Esophagus squamous epithelium (tissue), 5 donors: Measurements from ENCODE around the gene FURIN. TPM values are rescaled to one million over a fixed set of nuclear protein-coding genes. Genes with fewer than 3 reads are reported as not detected.
A peak's percentile ranks its signal among the peaks of the same experiment; 100 is the strongest.

Source experiments
- DNase-seq: peaks from one replicate; lab custom pipeline; 2025; lab: John Stamatoyannopoulos, UW
- H3K27ac ChIP-seq, 4 donors: fragments of 200-600 bp; sonication (generic); one replicate each; pipeline ENCODE4 v1.5.1; 2016 to 2019; ENCODE audit warnings: mild to moderate bottlenecking in 1 of 4
- H3K27me3 ChIP-seq, 4 donors: fragments of 200-600 bp; sonication (generic); 1 replicate in 3 of 4; 2 replicates in 1 of 4; pipeline versions ENCODE4 v1.5.1 to v1.6.0; 2017 to 2021; ENCODE audit warnings: antibody characterized with exemption in 1 of 4
- H3K36me3 ChIP-seq, 3 donors: fragments of 200-600 bp; sonication (generic); one replicate each; pipeline ENCODE4 v1.5.1; 2016 to 2019
- H3K4me1 ChIP-seq, 3 donors: fragments of 200-600 bp; sonication (generic); one replicate each; pipeline ENCODE4 v1.5.1; 2017 to 2019
- H3K4me3 ChIP-seq, 4 donors: fragments of 200-600 bp; sonication (generic); 1 replicate in 3 of 4; 2 replicates in 1 of 4; pipeline ENCODE4 v1.5.1; 2016 to 2019; ENCODE audit warnings: mild to moderate bottlenecking in 2 of 4, moderate library complexity in 1 of 4
- H3K9me3 ChIP-seq, 3 donors: fragments of 200-600 bp; sonication (generic); one replicate each; pipeline ENCODE4 v1.5.1; 2016 to 2019
- POLR2A ChIP-seq, 4 donors: fragments of 450-650 bp; IDR thresholded peaks; one replicate each; pipeline ENCODE4 v1.6.1; 2017; ENCODE audit warnings: antibody characterized with exemption in 4 of 4, mild to moderate bottlenecking in 4 of 4, moderate library complexity in 3 of 4
- WGBS, 2 donors: methylation state at CpG; one replicate each; pipeline ENCODE4 v1.1.5; 2018; 5-methylcytosine and 5-hydroxymethylcytosine counted together
- intact Hi-C: fragments of 100-400 bp; cut with DNase I; formaldehyde crosslinking; loops from one replicate; pipeline ENCODE4 v1.15.0; 2022
- total RNA-seq, 4 donors: library from RNA; depleted of rRNA; stranded (reverse); fragments of >200 nt; gene quantifications; one replicate each; pipeline ENCODE4 v1.1.0, GENCODE V29; 2016
- TF ChIP-seq, protein P1 (sequence below), 6 experiments: fragments of 450-650 bp in 4 of 6; fragments of 200-600 bp in 2 of 6; sonication (generic) in 2 of 6; IDR thresholded peaks; one replicate each; pipeline ENCODE4 v1.5.1; 2016 to 2019; ENCODE audit warnings: antibody characterized with exemption in 6 of 6, mild to moderate bottlenecking in 4 of 6, moderate library complexity in 4 of 6
- donor health status: DM: yes; HTN: yes; CAD: no.

The FURIN gene
- total RNA-seq, 4 donors from 2014 or later, result 27.7 to 43.3 (median 38.5) TPM

GRCh38 chr15:90929246-90930019 is 61.0 kb downstream of the FURIN start:
- no peaks in the 10 kb centered on the region for H3K9me3 ChIP-seq
- no peak for TF ChIP-seq POLR2A (IDR thresholded peaks at IDR 0.05)
- TF ChIP-seq, protein P1, sequence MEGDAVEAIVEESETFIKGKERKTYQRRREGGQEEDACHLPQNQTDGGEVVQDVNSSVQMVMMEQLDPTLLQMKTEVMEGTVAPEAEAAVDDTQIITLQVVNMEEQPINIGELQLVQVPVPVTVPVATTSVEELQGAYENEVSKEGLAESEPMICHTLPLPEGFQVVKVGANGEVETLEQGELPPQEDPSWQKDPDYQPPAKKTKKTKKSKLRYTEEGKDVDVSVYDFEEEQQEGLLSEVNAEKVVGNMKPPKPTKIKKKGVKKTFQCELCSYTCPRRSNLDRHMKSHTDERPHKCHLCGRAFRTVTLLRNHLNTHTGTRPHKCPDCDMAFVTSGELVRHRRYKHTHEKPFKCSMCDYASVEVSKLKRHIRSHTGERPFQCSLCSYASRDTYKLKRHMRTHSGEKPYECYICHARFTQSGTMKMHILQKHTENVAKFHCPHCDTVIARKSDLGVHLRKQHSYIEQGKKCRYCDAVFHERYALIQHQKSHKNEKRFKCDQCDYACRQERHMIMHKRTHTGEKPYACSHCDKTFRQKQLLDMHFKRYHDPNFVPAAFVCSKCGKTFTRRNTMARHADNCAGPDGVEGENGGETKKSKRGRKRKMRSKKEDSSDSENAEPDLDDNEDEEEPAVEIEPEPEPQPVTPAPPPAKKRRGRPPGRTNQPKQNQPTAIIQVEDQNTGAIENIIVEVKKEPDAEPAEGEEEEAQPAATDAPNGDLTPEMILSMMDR (IDR thresholded peaks at IDR 0.05), result no peak
- peak overlapping the region; percentile 54 to 86 (median 65) for H3K4me3 ChIP-seq
- intact Hi-C loops, result no loop called here
- H3K27ac ChIP-seq, result peak overlapping the region; percentile 88 to 98 (median 95)
- 43 to 52% methylated on average over 21 of the region's 21 CpGs for WGBS, 2 donors
- H3K27me3 ChIP-seq, result no peaks in the 10 kb centered on the region
- no peaks in the 10 kb centered on the region for H3K36me3 ChIP-seq
- H3K4me1 ChIP-seq, result peaks cover 18 to 50% (median 25%) of the 10 kb centered on the region in 3 donors
- DNase-seq, result no peak

DNA sequence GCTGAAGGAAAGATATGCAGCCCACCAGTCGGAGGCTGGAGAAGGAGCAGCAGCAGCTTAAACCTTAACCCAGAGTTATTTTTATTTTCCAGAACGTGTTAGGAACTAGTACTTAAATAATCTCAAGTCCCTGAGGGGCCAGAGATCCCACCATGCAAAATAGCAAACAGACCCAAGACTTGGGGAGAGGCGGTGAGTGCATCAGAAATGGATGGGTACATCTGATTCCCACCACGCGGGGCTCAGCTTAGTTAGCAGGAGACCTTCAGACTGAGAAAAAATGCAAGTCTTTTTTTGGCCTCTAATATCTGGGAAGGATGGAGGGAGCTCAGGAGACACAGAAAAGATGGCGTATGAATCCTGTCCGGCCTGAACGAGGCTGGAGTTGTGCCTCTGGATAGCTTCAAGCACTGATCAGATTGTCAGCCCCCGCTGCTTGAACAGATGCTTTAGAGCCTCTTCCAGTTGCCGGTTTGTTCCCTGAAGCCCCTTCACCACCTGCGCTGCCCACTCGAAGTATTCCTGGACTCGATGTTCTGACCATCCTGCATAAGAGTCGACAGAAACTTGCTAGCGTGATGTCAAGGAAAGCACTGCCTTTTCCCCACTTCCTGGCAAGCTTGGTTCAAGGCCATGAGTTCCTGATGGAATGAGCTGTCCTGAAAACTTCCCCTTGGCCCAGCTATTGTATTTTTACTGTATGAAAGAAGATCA is 62.6 kb downstream of the FURIN start:
- peaks cover 28 to 62% (median 32%) of the 10 kb centered on the region in 3 donors for H3K4me1 ChIP-seq
- H3K27ac ChIP-seq, result peak overlapping the region; percentile 88 to 98 (median 95)
- no peaks in the 10 kb centered on the region for H3K9me3 ChIP-seq
- H3K36me3 ChIP-seq, result no peaks in the 10 kb centered on the region
- H3K27me3 ChIP-seq, result no peaks in the 10 kb centered on the region
- peak overlapping the region; percentile 54 to 86 (median 74) for H3K4me3 ChIP-seq
- 62 to 68% methylated on average over 5 to 14 of the region's 15 CpGs for WGBS, 2 donors
- TF ChIP-seq, protein P1 (IDR thresholded peaks at IDR 0.05), result no peak
- no peak for TF ChIP-seq POLR2A (IDR thresholded peaks at IDR 0.05)
- DNase-seq, result no peak
- intact Hi-C loops, result no loop called here

DNA sequence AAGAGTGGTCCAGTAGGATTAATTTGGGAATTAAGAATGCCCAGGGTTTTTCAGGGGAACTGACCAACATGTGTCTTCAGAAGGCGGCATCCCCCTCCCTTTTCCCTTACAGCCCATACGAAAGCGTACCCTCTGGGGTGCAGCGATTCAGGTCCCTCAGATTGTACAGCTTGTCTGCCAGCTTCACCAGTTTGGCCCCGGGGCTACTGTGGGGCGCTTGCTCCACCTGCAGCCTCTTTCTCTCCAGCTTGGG is 63.1 kb downstream of the FURIN start:
- H3K4me3 ChIP-seq, result peak overlapping the region; percentile 57 to 86 (median 70)
- H3K36me3 ChIP-seq, result peaks cover 0 to under 1% (median 0%) of the 10 kb centered on the region in 3 donors
- no peak for DNase-seq
- peaks cover 33 to 66% (median 37%) of the 10 kb centered on the region in 3 donors for H3K4me1 ChIP-seq
- TF ChIP-seq, protein P1 (IDR thresholded peaks at IDR 0.05), result no peak
- TF ChIP-seq POLR2A (IDR thresholded peaks at IDR 0.05), result peak in 1 of 4 donors; percentile 62
- H3K27me3 ChIP-seq, result no peaks in the 10 kb centered on the region
- 14 to 26% methylated on average over 6 of the region's 6 CpGs for WGBS, 2 donors
- H3K9me3 ChIP-seq, result no peaks in the 10 kb centered on the region
- intact Hi-C loops, result no loop called here
- H3K27ac ChIP-seq, result peak overlapping the region; percentile 88 to 98 (median 95)

- TF ChIP-seq, protein P1 (IDR thresholded peaks at IDR 0.05), result peak; percentile 78 to 96 (median 93)
- peak in 1 of 4 donors; percentile 79 for TF ChIP-seq POLR2A (IDR thresholded peaks at IDR 0.05)
- peak within 1 kb of the TSS; percentile 57 to 86 (median 70) for H3K4me3 ChIP-seq
- peak within 1 kb of the TSS; percentile 88 to 98 (median 95) for H3K27ac ChIP-seq
- WGBS, 2 donors, result 2 to 3% methylated on average over 7 to 16 of the region's 52 CpGs
- peak; percentile 56 for DNase-seq
- H3K27me3 ChIP-seq, result no peaks in the 10 kb centered on the region
- intact Hi-C loops, result no loop called here
- H3K9me3 ChIP-seq, result no peaks in the 10 kb centered on the region
- H3K4me1 ChIP-seq, result peaks cover 33 to 72% (median 42%) of the 10 kb centered on the region in 3 donors
- H3K36me3 ChIP-seq, result peaks cover 0 to 5% (median 0%) of the 10 kb centered on the region in 3 donors
Measured at GRCh38 chr15:90931828-90932659, 63.7 kb downstream of the FURIN start, which contains the start of gene HDDC3. Gene HDDC3 (minus strand): TSS chr15:90932549. CDS start chr15:90932540, 9 bp downstream.
